ENCODE measurements around the gene DPP9.

Gene DPP9

DNA sequence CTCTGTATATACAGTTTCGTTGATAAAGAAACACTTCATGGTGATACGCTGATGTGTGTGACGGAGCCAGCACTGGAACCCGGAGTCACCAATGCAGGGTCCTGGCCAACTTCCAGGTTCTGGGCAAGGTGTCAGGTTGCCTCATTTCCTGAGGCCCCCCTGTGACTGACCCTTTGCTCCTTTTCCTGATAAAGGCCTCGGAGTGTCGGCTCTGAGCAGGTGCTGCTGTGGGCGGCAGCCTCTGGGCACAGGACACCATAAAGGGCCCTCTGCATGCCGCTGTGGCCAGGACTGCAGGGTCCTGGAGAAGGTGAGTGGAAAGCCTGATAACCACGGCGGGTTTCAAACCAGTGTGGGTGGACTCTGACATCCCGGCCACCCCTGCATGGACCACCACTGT lies 36.2 kb downstream of the DPP9 start:
- no peak for DNase-seq (ENCODE audit: low read depth in 1 of 2, low spot score in 1 of 2)
- Histone ChIP-seq H3K4me3 (replicated peaks; ENCODE audit: insufficient read depth, low read length) (no peak overlapping the region), H3K27me3 (ENCODE audit: insufficient read depth, poor library complexity, severe bottlenecking) (no peaks in the 10 kb centered on the region), H3K27ac (replicated peaks) (no peak overlapping the region)
- TF ChIP-seq, protein P1, sequence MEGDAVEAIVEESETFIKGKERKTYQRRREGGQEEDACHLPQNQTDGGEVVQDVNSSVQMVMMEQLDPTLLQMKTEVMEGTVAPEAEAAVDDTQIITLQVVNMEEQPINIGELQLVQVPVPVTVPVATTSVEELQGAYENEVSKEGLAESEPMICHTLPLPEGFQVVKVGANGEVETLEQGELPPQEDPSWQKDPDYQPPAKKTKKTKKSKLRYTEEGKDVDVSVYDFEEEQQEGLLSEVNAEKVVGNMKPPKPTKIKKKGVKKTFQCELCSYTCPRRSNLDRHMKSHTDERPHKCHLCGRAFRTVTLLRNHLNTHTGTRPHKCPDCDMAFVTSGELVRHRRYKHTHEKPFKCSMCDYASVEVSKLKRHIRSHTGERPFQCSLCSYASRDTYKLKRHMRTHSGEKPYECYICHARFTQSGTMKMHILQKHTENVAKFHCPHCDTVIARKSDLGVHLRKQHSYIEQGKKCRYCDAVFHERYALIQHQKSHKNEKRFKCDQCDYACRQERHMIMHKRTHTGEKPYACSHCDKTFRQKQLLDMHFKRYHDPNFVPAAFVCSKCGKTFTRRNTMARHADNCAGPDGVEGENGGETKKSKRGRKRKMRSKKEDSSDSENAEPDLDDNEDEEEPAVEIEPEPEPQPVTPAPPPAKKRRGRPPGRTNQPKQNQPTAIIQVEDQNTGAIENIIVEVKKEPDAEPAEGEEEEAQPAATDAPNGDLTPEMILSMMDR (IDR thresholded peaks at IDR 0.05; ENCODE audit: insufficient read depth, low read length) = no peak
- TF ChIP-seq SPI1 (IDR thresholded peaks at IDR 0.05; ENCODE audit: borderline replicate concordance, low read depth) (no peak), GABPA (IDR thresholded peaks at IDR 0.05; ENCODE audit: low read depth) (no peak), POLR2AphosphoS5 (IDR thresholded peaks at IDR 0.05; ENCODE audit: low read depth) (no peak)
- TF ChIP-seq, protein P2, sequence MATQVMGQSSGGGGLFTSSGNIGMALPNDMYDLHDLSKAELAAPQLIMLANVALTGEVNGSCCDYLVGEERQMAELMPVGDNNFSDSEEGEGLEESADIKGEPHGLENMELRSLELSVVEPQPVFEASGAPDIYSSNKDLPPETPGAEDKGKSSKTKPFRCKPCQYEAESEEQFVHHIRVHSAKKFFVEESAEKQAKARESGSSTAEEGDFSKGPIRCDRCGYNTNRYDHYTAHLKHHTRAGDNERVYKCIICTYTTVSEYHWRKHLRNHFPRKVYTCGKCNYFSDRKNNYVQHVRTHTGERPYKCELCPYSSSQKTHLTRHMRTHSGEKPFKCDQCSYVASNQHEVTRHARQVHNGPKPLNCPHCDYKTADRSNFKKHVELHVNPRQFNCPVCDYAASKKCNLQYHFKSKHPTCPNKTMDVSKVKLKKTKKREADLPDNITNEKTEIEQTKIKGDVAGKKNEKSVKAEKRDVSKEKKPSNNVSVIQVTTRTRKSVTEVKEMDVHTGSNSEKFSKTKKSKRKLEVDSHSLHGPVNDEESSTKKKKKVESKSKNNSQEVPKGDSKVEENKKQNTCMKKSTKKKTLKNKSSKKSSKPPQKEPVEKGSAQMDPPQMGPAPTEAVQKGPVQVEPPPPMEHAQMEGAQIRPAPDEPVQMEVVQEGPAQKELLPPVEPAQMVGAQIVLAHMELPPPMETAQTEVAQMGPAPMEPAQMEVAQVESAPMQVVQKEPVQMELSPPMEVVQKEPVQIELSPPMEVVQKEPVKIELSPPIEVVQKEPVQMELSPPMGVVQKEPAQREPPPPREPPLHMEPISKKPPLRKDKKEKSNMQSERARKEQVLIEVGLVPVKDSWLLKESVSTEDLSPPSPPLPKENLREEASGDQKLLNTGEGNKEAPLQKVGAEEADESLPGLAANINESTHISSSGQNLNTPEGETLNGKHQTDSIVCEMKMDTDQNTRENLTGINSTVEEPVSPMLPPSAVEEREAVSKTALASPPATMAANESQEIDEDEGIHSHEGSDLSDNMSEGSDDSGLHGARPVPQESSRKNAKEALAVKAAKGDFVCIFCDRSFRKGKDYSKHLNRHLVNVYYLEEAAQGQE (IDR thresholded peaks at IDR 0.05; ENCODE audit: insufficient replicate concordance, low read depth) = no peak

DNA sequence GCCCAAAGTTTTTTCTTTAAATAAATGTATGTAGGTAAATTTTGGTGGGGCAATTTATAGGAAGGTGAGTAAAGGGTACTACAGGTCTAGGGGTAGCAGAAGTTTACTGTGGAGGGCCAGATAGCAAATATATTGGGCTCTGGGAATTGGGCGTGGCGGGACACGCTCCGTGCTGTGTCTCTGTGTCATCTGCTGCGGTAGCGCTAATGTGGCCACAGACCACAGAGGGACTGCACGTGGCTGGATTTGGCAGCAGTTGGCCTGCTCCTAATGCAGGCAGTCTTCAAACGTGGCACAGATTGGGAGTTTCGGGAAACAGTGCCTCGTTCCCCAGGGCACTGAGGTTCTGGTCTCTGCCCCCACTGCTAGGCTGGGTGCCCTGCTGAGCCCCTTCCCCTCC lies 36.9 kb downstream of the DPP9 start:
- no peaks in the 10 kb centered on the region for H3K27me3 ChIP-seq (ENCODE audit: insufficient read depth, poor library complexity, severe bottlenecking)
- no peak overlapping the region for H3K27ac ChIP-seq (replicated peaks)

DNA sequence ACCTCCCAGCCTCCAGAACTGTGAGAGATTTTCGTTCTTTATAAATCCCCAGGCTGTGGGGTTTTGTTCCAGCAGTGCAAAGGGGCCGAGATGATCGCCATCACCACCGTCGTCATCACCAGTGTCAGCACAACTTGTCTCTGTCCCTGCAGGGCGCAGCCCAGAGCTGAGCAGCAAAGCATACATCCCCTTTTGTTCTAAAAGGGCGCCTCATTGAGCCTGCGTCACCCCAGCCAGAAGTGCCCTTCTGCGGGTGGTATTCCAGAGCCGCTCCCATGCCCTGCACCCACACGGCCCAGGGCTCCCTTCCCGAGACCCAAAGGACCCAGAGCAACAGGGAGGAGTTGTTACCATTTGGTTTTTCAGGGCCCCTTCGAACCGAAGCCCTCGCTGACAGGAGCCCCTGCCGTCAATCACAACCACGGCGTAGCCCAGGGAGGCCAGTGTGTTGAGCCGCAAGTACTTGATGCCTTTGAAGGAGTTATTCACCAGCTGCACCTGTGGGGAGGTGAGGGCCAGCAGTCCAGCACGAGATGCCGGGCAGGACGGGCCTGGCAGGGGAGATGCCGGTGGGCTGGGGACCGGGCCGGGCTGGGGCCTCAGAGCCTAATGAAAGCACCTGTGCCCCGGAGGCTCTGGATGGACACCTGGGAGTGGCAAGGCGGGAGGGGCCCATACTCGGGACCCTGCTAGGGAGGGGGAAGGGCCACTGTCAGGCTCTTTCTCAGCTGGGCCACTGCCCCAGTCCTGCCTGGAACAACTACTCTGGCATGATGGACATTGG lies 39.1 kb downstream of the DPP9 start:
- TF ChIP-seq, protein P1 (IDR thresholded peaks at IDR 0.05; ENCODE audit: insufficient read depth, low read length) = no peak
- TF ChIP-seq, protein P2 (IDR thresholded peaks at IDR 0.05; ENCODE audit: insufficient replicate concordance, low read depth) = no peak
- TF ChIP-seq POLR2AphosphoS5 (IDR thresholded peaks at IDR 0.05; ENCODE audit: low read depth) (no peak), GABPA (IDR thresholded peaks at IDR 0.05; ENCODE audit: low read depth) (no peak), SPI1 (IDR thresholded peaks at IDR 0.05; ENCODE audit: borderline replicate concordance, low read depth) (no peak)
- H3K4me3 ChIP-seq (replicated peaks; ENCODE audit: insufficient read depth, low read length) = no peak overlapping the region
- DNase-seq (ENCODE audit: low read depth in 1 of 2, low spot score in 1 of 2) = no peak
- H3K27me3 ChIP-seq (ENCODE audit: insufficient read depth, poor library complexity, severe bottlenecking) = no peaks in the 10 kb centered on the region
- no peak overlapping the region for H3K27ac ChIP-seq (replicated peaks)

More for the DNA sequence above, 36.9 kb downstream of the DPP9 start:
- TF ChIP-seq, protein P2 (IDR thresholded peaks at IDR 0.05; ENCODE audit: insufficient replicate concordance, low read depth) = no peak
- TF ChIP-seq, protein P1 (IDR thresholded peaks at IDR 0.05; ENCODE audit: insufficient read depth, low read length) = no peak
- TF ChIP-seq POLR2AphosphoS5 (IDR thresholded peaks at IDR 0.05; ENCODE audit: low read depth) (no peak), GABPA (IDR thresholded peaks at IDR 0.05; ENCODE audit: low read depth) (no peak), SPI1 (IDR thresholded peaks at IDR 0.05; ENCODE audit: borderline replicate concordance, low read depth) (no peak)
- no peak overlapping the region for H3K4me3 ChIP-seq (replicated peaks; ENCODE audit: insufficient read depth, low read length)
- DNase-seq (ENCODE audit: low read depth in 1 of 2, low spot score in 1 of 2) = no peak

Measured in HL-60 (cell line).